HG02970 (cell line): ENCODE data around the gene NOS2.
"Not testable (repeated sequence)": the region's sequence is repeated elsewhere in the genome, so short reads cannot be mapped to it uniquely, and the experiment has no call there.

Experiments
- ATAC-seq: cut with Tn5 transposase; IDR thresholded peaks from one replicate; pipeline ENCODE4 v1.9.1; 2021; ENCODE audit warnings: mild to moderate bottlenecking, moderate library complexity, moderate number of reproducible peaks; ENCODE audit not compliant: unreplicated experiment, low FRiP score

Gene NOS2

GRCh38 chr17:27793168-27793905, 7.0 kb downstream of the NOS2 start:
- no peak for ATAC-seq

- ATAC-seq = no peak
These were observed 8.2 kb downstream of the NOS2 start for GRCh38 chr17:27792095-27792494.

- no peak for ATAC-seq
These were observed 11.4 kb downstream of the NOS2 start for GRCh38 chr17:27788919-27789318.

- ATAC-seq = no peak
These were observed 16.6 kb downstream of the NOS2 start for GRCh38 chr17:27783440-27784350.

- no peak for ATAC-seq
These were observed 17.5 kb downstream of the NOS2 start for GRCh38 chr17:27782791-27783206.

- no peak for ATAC-seq
These were observed 19.4 kb downstream of the NOS2 start for GRCh38 chr17:27780828-27781404.

- ATAC-seq = no peak
These were observed 20.1 kb downstream of the NOS2 start for GRCh38 chr17:27780092-27780827.

- no peak for ATAC-seq
These were observed 22.1 kb downstream of the NOS2 start for GRCh38 chr17:27778183-27778582.

GRCh38 chr17:27776882-27777624, 23.3 kb downstream of the NOS2 start:
- ATAC-seq = no peak

GRCh38 chr17:27771586-27771985, 28.7 kb downstream of the NOS2 start:
- no peak for ATAC-seq

GRCh38 chr17:27770877-27771276, 29.5 kb downstream of the NOS2 start:
- no peak for ATAC-seq

GRCh38 chr17:27768858-27769410, 31.4 kb downstream of the NOS2 start:
- no peak for ATAC-seq

- no peak for ATAC-seq
These were observed 33.9 kb downstream of the NOS2 start for GRCh38 chr17:27766438-27766837.

- no peak for ATAC-seq
These were observed 35.0 kb downstream of the NOS2 start for GRCh38 chr17:27765353-27765752.

- ATAC-seq = no peak
These were observed 35.7 kb downstream of the NOS2 start for GRCh38 chr17:27764589-27764988.

- no peak for ATAC-seq
These were observed 37.6 kb downstream of the NOS2 start for GRCh38 chr17:27762527-27763305.

- not testable (repeated sequence) for ATAC-seq
These were observed 39.4 kb downstream of the NOS2 start for GRCh38 chr17:27760931-27761330.

GRCh38 chr17:27760069-27760885, 40.1 kb downstream of the NOS2 start:
- ATAC-seq = no peak
